Measurements from ENCODE around the gene AOPEP. TPM values are rescaled to one million over a fixed set of nuclear protein-coding genes. Genes with fewer than 3 reads are reported as not detected.

AOPEP gene
- total and polyA plus RNA-seq, 2 donors (not counting 1 experiment from before 2014, with no cell fraction given), result 66.1 to 94.1 TPM

GRCh38 chr9:94891183-94891582 lies 164.7 kb downstream of the AOPEP start:
- H3K4me2 ChIP-seq (ENCODE audit: extremely low read depth, insufficient read depth, low read length), result no peak overlapping the region
- no peak overlapping the region for H3K9ac ChIP-seq (ENCODE audit: insufficient read depth, low read length)
- no peak overlapping the region for H3K4me3 ChIP-seq (replicated peaks in 1 of 4; ENCODE audit: control extremely low read depth in 1 of 4, insufficient read depth in 1 of 4, low read depth in 3 of 4, low read length in 4 of 4)
- H3K27ac ChIP-seq (ENCODE audit: insufficient read depth, low read length), result no peak overlapping the region
- DNase-seq (ENCODE audit: low read depth in 2 of 2), result no peak
- no peaks in the 10 kb centered on the region for H3K79me2 ChIP-seq (ENCODE audit: control insufficient read depth, insufficient read depth, low read length)
- H4K20me1 ChIP-seq (ENCODE audit: control insufficient read depth, extremely low read depth, insufficient read depth, low read length), result no peaks in the 10 kb centered on the region
- H2AFZ ChIP-seq (ENCODE audit: low read length), result no peak overlapping the region
- no peaks in the 10 kb centered on the region for H3K27me3 ChIP-seq (ENCODE audit: control insufficient read depth, insufficient read depth, low read length)
- H3K36me3 ChIP-seq (ENCODE audit: control insufficient read depth, insufficient read depth, low read length), result no peaks in the 10 kb centered on the region
- peaks cover 9% of the 10 kb centered on the region for H3K4me1 ChIP-seq (ENCODE audit: control insufficient read depth, extremely low read depth, insufficient read depth, low read length)
- TF ChIP-seq EZH2 (IDR thresholded peaks at IDR 0.05; ENCODE audit: low read length, missing control alignments), result no peak
- TF ChIP-seq CTCF (conservative IDR thresholded peaks at IDR 0.05 in 1 of 2, IDR thresholded peaks at IDR 0.05 in 1 of 2; ENCODE audit: low read depth in 1 of 2, low read length in 2 of 2), result no peak
- no peaks in the 10 kb centered on the region for H3K9me3 ChIP-seq (ENCODE audit: control insufficient read depth, insufficient read depth, low read depth, low read length)

- no peak overlapping the region for H3K4me3 ChIP-seq (replicated peaks in 1 of 4; ENCODE audit: control extremely low read depth in 1 of 4, insufficient read depth in 1 of 4, low read depth in 3 of 4, low read length in 4 of 4)
- no peak for DNase-seq (ENCODE audit: low read depth in 2 of 2)
- H3K36me3 ChIP-seq (ENCODE audit: control insufficient read depth, insufficient read depth, low read length), result no peaks in the 10 kb centered on the region
- H4K20me1 ChIP-seq (ENCODE audit: control insufficient read depth, extremely low read depth, insufficient read depth, low read length), result no peaks in the 10 kb centered on the region
- H3K9ac ChIP-seq (ENCODE audit: insufficient read depth, low read length), result no peak overlapping the region
- H3K4me1 ChIP-seq (ENCODE audit: control insufficient read depth, extremely low read depth, insufficient read depth, low read length), result peaks cover 9% of the 10 kb centered on the region
- TF ChIP-seq CTCF (conservative IDR thresholded peaks at IDR 0.05 in 1 of 2, IDR thresholded peaks at IDR 0.05 in 1 of 2; ENCODE audit: low read depth in 1 of 2, low read length in 2 of 2) (no peak), EZH2 (IDR thresholded peaks at IDR 0.05; ENCODE audit: low read length, missing control alignments) (no peak)
- no peaks in the 10 kb centered on the region for H3K79me2 ChIP-seq (ENCODE audit: control insufficient read depth, insufficient read depth, low read length)
- no peaks in the 10 kb centered on the region for H3K27me3 ChIP-seq (ENCODE audit: control insufficient read depth, insufficient read depth, low read length)
- H3K27ac ChIP-seq (ENCODE audit: insufficient read depth, low read length), result no peak overlapping the region
- H3K4me2 ChIP-seq (ENCODE audit: extremely low read depth, insufficient read depth, low read length), result no peak overlapping the region
- H3K9me3 ChIP-seq (ENCODE audit: control insufficient read depth, insufficient read depth, low read depth, low read length), result no peaks in the 10 kb centered on the region
- H2AFZ ChIP-seq (ENCODE audit: low read length), result no peak overlapping the region
Observed at GRCh38 chr9:94892675-94893074, 166.2 kb downstream of the AOPEP start.

GRCh38 chr9:94894094-94894699 lies 167.7 kb downstream of the AOPEP start:
- no peaks in the 10 kb centered on the region for H3K27me3 ChIP-seq (ENCODE audit: control insufficient read depth, insufficient read depth, low read length)
- no peaks in the 10 kb centered on the region for H3K36me3 ChIP-seq (ENCODE audit: control insufficient read depth, insufficient read depth, low read length)
- no peak overlapping the region for H3K4me2 ChIP-seq (ENCODE audit: extremely low read depth, insufficient read depth, low read length)
- no peaks in the 10 kb centered on the region for H3K9me3 ChIP-seq (ENCODE audit: control insufficient read depth, insufficient read depth, low read depth, low read length)
- TF ChIP-seq CTCF (conservative IDR thresholded peaks at IDR 0.05 in 1 of 2, IDR thresholded peaks at IDR 0.05 in 1 of 2; ENCODE audit: low read depth in 1 of 2, low read length in 2 of 2) (no peak), EZH2 (IDR thresholded peaks at IDR 0.05; ENCODE audit: low read length, missing control alignments) (no peak)
- H3K9ac ChIP-seq (ENCODE audit: insufficient read depth, low read length), result no peak overlapping the region
- H3K79me2 ChIP-seq (ENCODE audit: control insufficient read depth, insufficient read depth, low read length), result no peaks in the 10 kb centered on the region
- no peaks in the 10 kb centered on the region for H4K20me1 ChIP-seq (ENCODE audit: control insufficient read depth, extremely low read depth, insufficient read depth, low read length)
- no peak overlapping the region for H3K27ac ChIP-seq (ENCODE audit: insufficient read depth, low read length)
- no peak overlapping the region for H3K4me3 ChIP-seq (replicated peaks in 1 of 4; ENCODE audit: control extremely low read depth in 1 of 4, insufficient read depth in 1 of 4, low read depth in 3 of 4, low read length in 4 of 4)
- peak; percentile 52 to 78 for DNase-seq (ENCODE audit: low read depth in 2 of 2)
- H3K4me1 ChIP-seq (ENCODE audit: control insufficient read depth, extremely low read depth, insufficient read depth, low read length), result peaks cover 9% of the 10 kb centered on the region
- H2AFZ ChIP-seq (ENCODE audit: low read length), result no peak overlapping the region
